Measurements from ENCODE around the gene CPEB3.
"Not testable (repeated sequence)": the region's sequence is repeated elsewhere in the genome, so short reads cannot be mapped to it uniquely, and the experiment has no call there.

Gene CPEB3

DNA sequence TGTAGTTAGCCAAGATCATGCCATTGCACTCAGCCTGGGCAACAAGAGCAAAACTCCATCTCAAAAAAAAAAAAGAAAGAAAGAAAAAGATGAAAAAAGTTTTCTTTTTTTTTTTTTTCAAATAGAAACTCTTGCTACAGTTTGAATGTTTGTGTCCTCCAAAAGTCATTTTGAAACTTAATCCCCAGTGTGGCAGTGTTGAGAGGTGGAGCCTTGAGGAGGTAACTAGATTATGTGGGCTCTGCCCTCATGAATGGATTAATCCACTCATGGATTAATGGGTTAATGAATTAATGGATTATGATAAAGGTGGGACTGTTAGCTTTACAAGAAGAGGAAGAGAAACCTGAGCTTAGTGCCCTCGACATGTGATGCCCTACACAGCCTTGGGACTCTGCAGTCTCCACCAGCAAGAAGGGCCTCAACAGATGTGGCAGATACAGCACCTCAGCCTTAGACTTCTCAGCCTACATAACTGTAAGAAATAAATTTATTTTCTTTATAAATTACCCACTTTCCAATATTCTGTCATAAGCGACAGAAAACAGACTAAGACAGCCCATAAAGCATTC is 25.1 kb downstream of the CPEB3 start:
- DNase-seq, result no peak

DNA sequence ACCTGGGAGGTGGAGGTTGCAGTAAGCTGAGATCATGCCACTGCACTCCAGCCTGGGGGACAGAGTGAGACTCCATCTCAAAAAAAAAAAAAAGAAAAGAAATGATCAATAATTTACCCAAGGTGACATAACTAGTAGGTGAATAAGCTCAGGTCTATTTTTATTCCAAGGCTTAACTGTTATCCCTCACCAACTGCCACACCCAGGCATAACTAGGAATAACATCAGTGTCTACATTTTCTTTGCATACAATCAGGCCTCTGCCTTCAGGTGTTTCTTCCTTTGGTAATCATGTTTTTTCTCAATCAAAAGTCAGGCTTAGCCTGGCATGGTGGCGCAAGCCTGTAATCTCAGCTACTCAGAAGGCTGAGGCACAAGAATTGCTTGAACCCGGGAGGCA is 26.6 kb downstream of the CPEB3 start:
- no peak for DNase-seq

DNA sequence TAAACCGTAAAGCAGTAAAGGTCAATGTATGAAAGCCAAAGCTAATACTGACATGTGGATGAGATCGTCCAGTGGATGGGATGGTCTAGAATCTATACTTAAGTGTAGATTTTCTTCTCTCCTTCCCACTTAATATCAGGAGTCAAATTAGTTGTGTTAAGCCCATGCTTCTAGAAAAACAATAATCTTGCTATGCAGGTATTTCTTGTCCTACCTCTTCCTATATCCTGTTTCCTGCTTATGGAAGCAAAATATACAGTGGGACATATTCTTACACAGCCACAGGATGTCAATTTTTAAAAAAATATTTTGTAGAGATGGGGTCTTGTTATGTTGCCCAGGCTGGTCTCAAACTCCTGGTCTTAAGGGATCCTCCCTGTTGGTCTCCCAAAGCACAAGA is 27.5 kb downstream of the CPEB3 start:
- no peak for DNase-seq

DNA sequence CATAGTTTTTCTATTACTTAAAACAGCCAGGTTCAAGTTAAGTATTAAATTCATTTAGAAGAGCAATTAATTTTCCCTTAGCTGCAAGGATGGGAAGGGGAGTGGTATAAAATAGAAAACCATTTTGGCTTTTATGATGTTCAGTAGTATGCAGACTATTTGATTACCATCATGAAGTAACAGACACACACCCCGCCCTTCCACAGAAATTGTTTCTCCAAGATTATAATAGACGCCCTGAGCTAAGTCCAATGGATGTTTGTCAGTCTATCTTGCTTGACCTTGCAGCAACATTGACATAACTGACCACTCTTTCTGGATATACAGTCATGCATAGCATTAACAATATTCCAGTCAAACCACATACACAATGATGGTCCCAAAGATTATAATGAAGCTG is 42.3 kb downstream of the CPEB3 start:
- DNase-seq, result no peak

DNA sequence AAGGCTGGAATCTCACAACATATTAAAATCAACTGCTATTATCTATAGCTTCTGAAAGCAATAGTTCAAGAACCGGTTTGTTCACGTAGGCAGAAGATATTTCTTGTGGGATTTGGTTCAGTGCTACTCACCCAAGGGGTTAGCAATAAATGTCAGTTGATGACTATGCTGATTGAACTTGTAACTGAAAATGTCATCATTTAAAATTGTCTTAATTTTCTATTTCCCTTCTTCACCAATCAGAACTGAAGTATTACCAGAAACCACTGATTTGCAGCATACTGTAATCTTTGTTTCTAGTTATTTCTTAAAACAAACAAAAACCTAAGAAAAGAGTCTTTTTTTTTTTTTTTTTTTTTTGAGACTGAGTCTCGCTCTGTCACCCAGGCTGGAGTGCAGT is 46.1 kb downstream of the CPEB3 start:
- no peak for DNase-seq

DNA sequence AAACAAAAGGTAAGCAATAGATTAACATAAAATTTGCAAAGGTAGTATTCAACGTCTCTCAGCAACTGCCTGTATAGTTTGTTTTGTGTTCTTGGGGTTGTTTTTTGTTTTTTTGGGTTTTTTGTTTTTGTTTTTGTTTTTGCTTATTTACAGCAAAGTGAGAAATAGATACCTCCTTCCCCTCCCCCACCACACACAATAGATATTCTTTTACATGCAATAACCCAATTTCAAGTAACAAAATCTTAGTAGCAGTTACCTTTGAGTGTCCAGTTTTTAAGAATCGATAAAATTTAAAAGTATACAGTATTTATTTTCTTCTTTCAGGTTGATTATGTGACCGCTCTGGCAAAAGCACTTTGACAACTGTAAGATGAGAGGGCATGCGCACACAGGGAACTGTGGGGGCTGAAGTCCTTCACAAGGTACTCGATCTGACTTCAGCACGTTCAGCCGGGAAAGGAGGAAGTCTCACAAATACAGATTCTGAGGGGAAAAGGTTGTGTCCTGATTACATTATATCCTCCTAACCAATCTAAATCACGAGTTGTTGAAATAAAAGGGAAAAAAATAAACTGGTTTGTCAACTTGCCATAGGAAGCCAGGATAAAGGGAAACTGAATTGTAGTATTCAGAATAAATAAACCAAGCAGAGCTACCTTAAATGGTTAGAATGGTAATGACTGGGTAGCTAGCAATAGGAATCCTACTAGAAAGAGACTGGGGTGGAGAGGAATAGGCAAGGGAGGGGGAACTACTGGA is 47.8 kb downstream of the CPEB3 start:
- peak; percentile 13 for DNase-seq

DNA sequence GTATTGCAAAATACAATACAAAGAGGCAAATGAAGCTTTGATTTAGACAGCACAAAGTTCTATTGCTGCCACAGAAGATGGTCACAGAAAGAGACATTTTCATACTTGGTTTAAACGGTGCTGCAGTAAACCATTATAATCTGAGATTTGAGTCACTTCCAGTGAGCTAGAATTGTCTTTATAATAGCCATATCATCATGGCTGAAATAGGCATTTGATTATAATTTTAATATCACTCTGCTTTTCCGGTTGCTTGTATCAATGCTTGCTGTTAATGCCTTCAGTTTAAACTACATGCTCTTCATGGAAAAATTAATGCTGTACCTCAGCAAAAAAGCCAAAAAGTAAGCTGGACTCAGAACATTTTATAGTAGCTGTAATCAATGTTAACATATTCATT is 48.5 kb downstream of the CPEB3 start:
- no peak for DNase-seq

DNA sequence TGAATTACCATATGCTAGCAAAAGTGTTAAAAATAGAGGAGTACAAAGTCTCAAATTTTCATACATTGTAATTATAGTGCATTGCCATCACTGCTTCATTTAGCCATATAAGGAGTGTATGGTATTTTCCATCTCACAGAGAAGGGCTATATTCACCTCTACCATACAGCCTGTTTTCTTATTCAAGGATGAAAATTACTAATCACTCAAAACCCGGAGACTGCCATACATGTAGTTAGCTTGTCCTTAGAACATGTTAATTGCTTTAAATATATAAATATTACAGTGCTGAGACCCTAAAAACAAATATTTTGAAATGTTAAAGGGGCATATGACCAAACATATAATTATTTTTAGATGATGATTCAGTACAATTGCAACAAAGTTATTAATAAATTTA is 49.4 kb downstream of the CPEB3 start:
- no peak for DNase-seq

DNA sequence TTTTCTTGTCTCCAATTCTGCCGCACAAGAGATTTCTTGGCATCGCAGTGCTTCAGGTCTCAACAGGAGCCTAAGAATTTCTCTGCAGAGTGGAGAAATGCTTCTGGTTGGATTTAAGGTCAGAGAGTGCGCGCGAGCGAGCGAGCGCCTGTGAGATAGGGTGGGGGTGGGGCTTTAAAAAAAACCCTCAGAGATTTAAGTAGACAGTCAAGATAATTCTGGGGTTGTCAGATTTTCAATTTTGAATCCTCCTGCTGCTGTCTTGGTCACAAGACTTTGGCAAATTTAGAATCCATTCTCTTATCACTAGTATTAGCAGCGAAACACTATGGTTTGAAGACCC is 49.7 kb downstream of the CPEB3 start:
- no peak for DNase-seq

DNA sequence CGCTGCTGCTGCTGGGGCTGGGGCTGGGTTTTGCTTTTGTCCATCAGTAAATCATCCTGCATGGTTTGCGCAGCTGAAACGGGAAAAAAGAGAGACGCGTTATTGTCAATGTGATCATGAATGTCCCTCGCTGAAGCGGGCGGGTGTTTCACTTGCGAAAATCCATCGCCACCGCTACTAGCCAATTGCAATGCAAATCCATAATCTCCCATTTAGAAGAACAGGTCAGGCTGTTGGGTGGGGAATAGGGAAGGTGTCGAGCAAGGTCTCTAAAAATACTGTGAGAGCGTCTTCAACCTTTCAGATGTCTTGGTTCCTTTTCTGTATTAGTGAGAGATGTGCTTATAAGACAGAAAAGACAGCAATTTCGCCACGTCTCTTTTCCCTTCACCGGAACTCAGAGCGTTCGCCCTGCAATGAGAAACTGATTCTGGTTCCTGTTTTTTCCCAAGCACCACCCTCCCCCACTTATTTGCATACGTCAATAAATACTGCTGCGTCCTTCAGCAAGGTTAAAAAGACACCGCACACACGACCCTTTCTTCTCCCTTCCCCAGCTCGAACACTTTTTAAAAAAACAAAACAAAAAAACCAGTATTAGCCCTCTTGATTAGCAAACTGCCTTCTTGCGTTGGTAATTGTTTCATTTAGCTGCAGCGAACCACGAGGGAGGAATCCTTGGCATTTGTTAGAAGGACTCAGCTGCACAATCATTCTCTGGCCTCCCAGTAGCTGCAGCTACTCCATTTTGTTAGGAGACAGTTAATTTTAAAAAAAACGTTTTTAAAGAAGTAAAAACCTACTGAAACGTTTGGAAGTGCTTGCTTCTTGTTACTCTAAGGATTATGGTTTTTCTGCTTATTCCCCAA is 50.4 kb downstream of the CPEB3 start:
- peak; percentile 40 for DNase-seq

DNA sequence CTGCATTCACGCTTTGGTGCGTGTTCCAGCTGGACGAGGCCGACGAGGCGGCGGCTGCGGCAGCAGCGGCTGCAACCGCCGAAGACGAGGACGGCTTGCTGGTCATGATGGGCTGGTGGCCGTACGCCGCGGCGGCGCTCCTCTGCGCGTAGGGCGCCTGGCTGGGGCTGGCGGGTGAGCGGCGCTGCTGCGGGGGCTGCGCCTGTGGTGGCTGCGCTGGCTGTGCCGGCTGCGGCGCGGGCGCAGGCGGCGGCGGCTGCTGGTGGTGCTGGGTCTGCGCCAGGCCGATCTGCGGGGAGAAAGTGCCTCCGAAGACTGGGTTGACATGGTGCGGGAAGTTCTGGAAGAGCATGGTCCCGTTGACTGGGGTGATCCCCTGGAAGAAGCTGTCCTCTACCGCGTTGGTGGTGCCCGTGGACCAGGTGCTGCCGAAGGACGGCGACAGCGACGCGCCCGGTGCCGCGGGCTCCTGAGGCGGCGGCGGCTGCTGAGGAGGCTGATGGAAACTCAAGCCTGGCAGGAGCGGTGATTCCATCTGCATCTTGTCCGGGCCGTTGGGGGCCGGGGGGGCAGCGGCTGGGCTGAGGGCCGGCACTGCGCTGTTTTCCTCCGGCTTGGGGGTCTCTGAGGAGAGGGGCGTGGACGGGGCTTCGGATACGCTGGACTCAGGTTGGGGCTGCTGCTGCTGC is 51.1 kb downstream of the CPEB3 start:
- DNase-seq, result peak; percentile 38

DNA sequence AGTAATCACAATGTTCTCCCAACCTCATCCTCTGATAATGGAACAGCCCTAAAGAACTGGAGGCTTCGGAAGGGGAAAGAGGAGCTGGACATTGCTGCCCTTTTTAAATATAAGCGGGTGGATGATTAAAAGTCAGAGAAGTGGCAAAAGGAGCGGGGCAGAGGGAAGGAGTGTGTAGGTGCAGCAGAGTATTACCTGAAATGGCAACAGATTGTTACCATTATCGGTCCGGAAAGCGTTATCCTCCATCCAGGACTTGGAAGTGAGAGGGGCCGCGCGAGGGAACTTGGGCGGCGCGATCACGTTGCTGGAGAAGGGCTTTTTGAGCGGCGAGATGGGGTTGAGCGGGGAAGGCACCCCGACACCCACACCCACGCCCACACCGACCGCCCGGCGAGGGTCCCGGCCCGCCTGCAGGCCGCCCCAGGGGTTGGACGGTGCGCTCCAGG is 51.7 kb downstream of the CPEB3 start:
- no peak for DNase-seq

DNA sequence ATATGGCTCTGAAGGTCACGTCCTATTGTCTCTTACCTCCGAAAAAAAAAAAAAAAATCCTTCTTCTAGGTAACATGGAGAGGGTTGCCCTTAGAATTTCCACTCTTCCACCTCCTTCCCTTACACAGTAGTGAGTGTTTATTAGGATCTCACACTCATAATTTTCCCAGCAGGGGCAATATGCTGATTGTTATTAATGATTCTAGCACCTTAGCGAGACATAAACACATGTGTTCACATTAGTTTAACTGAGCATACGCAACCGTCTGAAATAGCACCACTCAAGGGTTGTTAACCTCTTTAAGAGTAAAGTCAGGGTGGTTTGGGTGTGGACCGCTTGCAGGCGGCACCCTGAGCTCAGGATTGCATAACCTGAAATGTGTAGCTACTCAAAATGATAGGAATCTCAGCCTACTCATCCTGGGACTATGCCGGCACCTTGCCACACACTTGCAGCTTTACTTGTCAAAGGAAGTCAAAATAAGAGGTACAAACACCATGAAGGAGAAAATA is 52.2 kb downstream of the CPEB3 start:
- DNase-seq, result no peak

DNA sequence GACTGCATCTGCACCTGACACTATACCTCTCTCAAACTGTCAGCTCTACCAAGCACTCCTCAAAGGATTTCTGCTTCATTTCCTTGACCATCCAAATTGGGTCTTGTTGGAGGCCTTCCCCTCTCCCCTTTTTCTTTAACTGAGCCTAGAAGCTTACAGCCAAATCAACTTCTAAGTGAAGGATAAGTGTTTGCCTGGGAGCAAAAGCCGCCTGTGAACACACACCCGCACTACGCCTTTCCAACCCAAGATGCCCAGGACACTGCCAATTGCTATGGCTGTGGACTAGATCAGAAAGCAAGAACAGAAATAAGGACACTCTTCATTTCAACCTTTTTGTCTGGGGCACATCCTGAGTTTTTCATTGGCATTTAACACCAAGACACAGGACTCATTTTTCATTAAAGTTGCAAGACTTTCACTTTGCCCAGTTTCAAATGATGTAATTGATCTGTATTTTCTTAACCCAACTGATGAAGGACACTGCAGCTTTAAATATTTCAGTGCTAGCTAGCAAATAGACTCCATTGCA is 52.8 kb downstream of the CPEB3 start:
- DNase-seq, result no peak

DNA sequence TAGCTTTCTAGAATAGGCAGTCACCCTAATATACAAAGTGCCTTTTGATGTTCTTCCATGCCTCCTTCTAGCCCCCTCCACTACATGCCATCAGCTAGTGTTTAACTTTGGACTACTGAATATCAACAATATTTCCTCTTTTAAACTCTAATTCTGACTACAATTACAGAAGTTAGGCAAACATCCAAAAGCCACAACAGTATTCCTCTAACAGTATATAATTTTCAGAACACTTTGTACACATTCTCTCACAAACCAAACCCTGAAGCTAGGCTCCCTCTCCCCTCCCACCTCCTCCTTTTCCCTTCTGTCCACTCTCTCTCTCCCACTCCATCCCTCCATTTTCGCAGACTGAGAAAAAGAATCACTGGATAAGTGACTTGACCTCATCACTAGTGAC is 59.7 kb downstream of the CPEB3 start:
- no peak for DNase-seq

DNA sequence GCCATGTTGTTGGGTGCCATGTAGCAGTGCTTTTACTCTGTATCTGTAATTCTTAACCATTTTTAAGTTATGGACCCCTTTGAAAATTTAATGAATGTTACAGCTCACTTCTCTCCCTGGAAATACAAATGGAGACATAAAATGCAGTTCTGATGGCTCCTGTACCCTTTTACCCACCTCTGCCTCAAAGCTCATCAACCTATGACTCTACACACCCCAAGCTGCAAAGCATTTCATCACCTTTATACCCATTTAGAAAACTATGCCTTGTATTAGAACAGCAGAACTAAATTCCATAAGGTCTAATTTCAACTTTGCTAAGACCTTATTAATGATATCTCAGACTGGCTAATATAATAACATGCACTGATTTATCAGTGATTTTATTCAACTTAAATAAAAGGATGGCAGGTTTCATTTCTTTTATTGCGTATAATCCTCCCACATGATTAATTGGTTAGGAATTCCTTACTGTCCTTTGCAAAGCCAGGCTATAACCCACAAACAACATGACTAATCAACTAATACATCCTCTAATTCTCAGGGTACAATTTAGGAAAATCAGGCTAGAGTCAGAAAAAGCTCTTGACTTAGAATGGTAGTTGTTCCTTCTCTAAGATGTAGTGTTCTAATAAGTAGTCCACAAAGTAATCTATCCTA is 68.1 kb downstream of the CPEB3 start:
- DNase-seq, result no peak

DNA sequence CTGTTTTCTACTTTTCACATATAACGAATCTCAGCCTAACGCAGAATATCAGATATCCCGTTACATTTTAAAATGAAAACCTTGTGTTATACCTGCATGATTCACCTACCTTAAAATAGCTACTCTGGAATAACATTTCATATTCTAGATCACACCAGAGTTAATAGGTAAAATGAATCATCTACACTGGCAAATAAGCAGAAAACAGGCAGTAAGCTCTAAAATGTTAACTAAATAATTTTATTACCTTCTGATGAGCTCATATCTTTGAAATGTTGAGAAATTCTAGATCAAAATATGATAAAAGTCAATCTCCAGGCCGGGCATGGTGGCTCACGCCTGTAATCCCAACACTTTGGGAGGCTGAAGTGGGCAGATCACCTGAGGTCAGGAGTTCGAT is 71.3 kb downstream of the CPEB3 start:
- DNase-seq, result no peak

DNA sequence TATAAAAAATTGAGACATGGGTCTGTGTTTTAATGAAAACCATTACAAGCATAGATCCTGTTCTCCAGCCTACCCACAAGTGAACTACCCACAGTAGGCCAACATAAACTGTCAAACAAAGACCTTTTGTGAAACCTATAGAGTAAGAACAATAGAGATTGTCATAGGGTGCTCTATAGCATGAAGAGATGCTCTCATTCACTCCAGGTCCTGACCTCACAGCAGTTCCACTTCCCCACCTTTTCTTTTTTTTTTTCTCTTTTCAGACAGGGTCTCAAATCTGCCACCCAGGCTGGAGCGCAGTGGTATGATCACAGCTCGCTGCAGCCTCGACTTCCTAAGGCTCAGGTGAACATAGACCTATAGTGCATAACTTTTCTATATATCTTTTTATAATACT is 72.3 kb downstream of the CPEB3 start:
- DNase-seq, result no peak

DNA sequence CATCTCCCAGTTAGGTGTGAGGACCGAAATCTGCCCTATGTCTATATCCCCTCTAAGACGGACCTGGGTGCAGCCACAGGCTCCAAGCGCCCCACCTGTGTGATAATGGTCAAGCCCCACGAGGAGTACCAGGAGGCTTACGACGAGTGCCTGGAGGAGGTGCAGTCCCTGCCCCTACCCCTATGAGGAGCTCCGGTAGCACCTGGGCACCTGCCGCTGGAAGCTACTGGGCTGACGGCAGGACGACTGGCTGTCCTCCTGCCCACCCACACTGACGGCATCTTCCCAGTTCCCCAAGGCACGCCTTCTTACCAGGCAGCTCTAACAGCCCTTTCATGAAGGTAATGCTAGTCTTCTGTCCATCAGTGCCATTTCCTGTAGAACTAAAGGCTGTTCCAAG is 74.3 kb downstream of the CPEB3 start:
- DNase-seq, result not testable (repeated sequence)

DNA sequence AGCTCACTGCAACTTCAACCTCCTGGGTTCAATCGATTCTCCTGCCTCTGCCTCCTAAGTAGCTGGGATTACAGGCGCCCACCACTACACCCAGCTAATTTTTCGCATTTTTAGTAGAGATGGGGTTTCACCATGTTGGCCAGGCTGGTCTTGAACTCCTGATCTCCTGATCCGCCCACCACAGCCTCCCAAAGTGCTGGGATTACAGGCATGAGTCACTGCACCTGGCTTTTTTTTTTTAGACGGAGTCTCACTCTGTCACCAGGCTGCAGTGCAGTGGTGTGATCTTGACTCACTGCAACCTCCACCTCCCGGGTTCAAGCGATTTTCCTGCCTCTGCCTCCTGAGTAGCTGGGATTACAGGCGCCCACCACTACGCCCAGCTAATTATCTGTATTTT is 75.7 kb downstream of the CPEB3 start:
- DNase-seq, result not testable (repeated sequence)

DNA sequence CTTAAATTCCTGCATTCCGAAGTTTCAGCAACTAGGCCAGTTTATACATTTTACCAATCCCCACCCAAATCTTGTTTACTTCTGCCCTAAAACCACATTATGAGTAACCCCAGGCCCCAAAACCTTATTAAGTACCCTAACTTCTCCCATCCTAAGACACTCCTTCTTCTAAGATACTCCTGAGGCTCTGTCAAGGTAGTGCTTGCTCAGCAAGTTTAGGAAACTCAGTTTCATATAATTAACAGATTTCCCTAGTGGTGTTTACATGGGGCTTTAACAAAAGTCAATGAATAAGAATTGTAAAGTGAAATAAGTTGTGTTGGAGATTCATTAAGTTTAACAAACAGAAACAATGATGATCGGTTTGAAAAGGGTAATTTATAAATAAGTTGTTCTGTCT is 77.8 kb downstream of the CPEB3 start:
- no peak for DNase-seq

DNA sequence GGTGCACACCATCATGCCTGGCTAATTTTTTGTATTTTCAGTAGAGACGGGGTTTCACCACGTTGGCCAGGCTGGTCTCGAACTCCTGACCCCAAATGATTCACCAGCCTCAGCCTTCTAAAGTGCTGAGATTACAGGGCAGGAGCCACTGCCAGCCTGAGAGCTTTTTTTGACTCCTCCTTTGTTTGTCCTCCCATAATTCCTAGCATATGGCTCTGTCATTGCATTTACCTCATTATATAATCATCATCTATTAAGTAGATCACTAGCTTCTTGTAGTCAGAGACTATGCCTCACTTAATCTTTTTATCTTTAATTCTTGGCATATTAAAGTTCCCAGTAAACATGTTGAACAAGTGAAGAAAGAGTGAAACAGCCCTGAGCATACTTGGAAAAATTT is 82.1 kb downstream of the CPEB3 start:
- DNase-seq, result no peak
